GM21737 (cell line): ENCODE results near the gene PICALM.
A peak's percentile ranks its signal among the peaks of the same experiment; 100 is the strongest.
"Not testable (repeated sequence)": the region's sequence is repeated elsewhere in the genome, so short reads cannot be mapped to it uniquely, and the experiment has no call there.

Experiments
- ATAC-seq: cut with Tn5 transposase; IDR thresholded peaks from one replicate; pipeline ENCODE4 v1.9.1; 2021; ENCODE audit warnings: mild to moderate bottlenecking, moderate library complexity; ENCODE audit not compliant: unreplicated experiment

The PICALM gene

GRCh38 chr11:86068951-86069407 lies at the start of gene PICALM:
Gene PICALM, minus strand, starts transcription at chr11:86069084. Its CDS starts 304 bp downstream, at chr11:86068780.
- peak; percentile 75 for ATAC-seq

- no peak for ATAC-seq
Measured at GRCh38 chr11:86118253-86118652, 49.4 kb upstream of the PICALM start.

GRCh38 chr11:86117712-86118063 lies 48.8 kb upstream of the PICALM start:
- no peak for ATAC-seq

- no peak for ATAC-seq
Measured at GRCh38 chr11:86117001-86117711, 48.3 kb upstream of the PICALM start.

- ATAC-seq: peak; percentile 90
Measured at GRCh38 chr11:86116386-86116726, 47.5 kb upstream of the PICALM start.

- ATAC-seq: peak; percentile 32
Measured at GRCh38 chr11:86115542-86116385, 46.9 kb upstream of the PICALM start.

GRCh38 chr11:86108890-86109638 lies 40.2 kb upstream of the PICALM start:
- ATAC-seq: no peak

GRCh38 chr11:86108191-86108590 lies 39.3 kb upstream of the PICALM start:
- ATAC-seq: no peak

- no peak for ATAC-seq
Measured at GRCh38 chr11:86106916-86107315, 38.0 kb upstream of the PICALM start.

- not testable (repeated sequence) for ATAC-seq
Measured at GRCh38 chr11:86106031-86106430, 37.1 kb upstream of the PICALM start.

- not testable (repeated sequence) for ATAC-seq
Measured at GRCh38 chr11:86105601-86106000, 36.7 kb upstream of the PICALM start.

- no peak for ATAC-seq
Measured at GRCh38 chr11:86103808-86104207, 34.9 kb upstream of the PICALM start.

GRCh38 chr11:86101941-86102407 lies 33.1 kb upstream of the PICALM start:
- no peak for ATAC-seq

GRCh38 chr11:86101493-86101892 lies 32.6 kb upstream of the PICALM start:
- ATAC-seq: no peak

- ATAC-seq: no peak
Measured at GRCh38 chr11:86099874-86100273, 31.0 kb upstream of the PICALM start.

- no peak for ATAC-seq
Measured at GRCh38 chr11:86097980-86098379, 29.1 kb upstream of the PICALM start.

GRCh38 chr11:86091566-86091965 lies 22.7 kb upstream of the PICALM start:
- ATAC-seq: no peak

GRCh38 chr11:86091086-86091485 lies 22.2 kb upstream of the PICALM start:
- no peak for ATAC-seq

GRCh38 chr11:86089659-86090058 lies 20.8 kb upstream of the PICALM start:
- ATAC-seq: no peak

GRCh38 chr11:86087688-86088087 lies 18.8 kb upstream of the PICALM start:
- not testable (repeated sequence) for ATAC-seq

- no peak for ATAC-seq
Measured at GRCh38 chr11:86087256-86087655, 18.4 kb upstream of the PICALM start.
